Bronchial epithelial cell (primary cell): ENCODE measurements around the gene CST9L. TPM values are rescaled to one million over a fixed set of nuclear protein-coding genes. Genes with fewer than 3 reads are reported as not detected.

ENCODE experiments used
- DNase-seq: peaks from one replicate; pipeline ENCODE4 v3.0.0-alpha.2; 2010; ENCODE audit warnings: low read depth
- FAIRE-seq: peaks from 2 replicates; lab custom pipeline; 2011; peaks lifted over from hg19 to GRCh38; lab: Jason Lieb, UNC
- H3K27me3 ChIP-seq: 2 replicates; pipeline ENCODE4 v1.5.1; 2011; ENCODE audit warnings: low read length; ENCODE audit not compliant: control insufficient read depth, insufficient read depth
- H3K36me3 ChIP-seq: 2 replicates; pipeline ENCODE4 v1.5.1; 2011; ENCODE audit warnings: low read length; ENCODE audit not compliant: control insufficient read depth, insufficient read depth
- H3K4me3 ChIP-seq: 2 replicates; pipeline ENCODE4 v1.5.1; 2011; ENCODE audit warnings: mild to moderate bottlenecking, low read depth, low read length, control low read depth
- CTCF ChIP-seq: IDR thresholded peaks from 2 replicates; pipeline ENCODE4 v1.5.1; 2011; ENCODE audit warnings: mild to moderate bottlenecking, moderate library complexity, low read length, control low read depth, inconsistent platforms; ENCODE audit not compliant: insufficient read depth, severe bottlenecking
- total RNA-seq: library from RNA; depleted of rRNA; stranded (reverse); fragments of >200 nt; gene quantifications from 2 replicates; pipeline ENCODE4 v1.2.1, GENCODE V29; 2014

Gene CST9L
- total RNA-seq, 1 donor from 2014 or later = not detected

- TF ChIP-seq CTCF = no peak
- Histone ChIP-seq H3K27me3 (no peaks in the 10 kb centered on the region), H3K4me3 (no peak overlapping the region), H3K36me3 (no peaks in the 10 kb centered on the region)
- DNase-seq = no peak
- FAIRE-seq = no peak
Measured at GRCh38 chr20:23570178-23570760, 2.0 kb upstream of the CST9L start.

GRCh38 chr20:23569570-23569969 lies 1.3 kb upstream of the CST9L start:
- no peaks in the 10 kb centered on the region for H3K27me3 ChIP-seq
- FAIRE-seq = no peak
- DNase-seq = no peak
- H3K4me3 ChIP-seq = no peak overlapping the region
- H3K36me3 ChIP-seq = no peaks in the 10 kb centered on the region
- no peak for TF ChIP-seq CTCF

GRCh38 chr20:23568971-23569330 lies 667 bp upstream of the CST9L start:
- Histone ChIP-seq H3K4me3 (no peak overlapping the region), H3K27me3 (no peaks in the 10 kb centered on the region), H3K36me3 (no peaks in the 10 kb centered on the region)
- FAIRE-seq = no peak
- DNase-seq = no peak
- TF ChIP-seq CTCF = no peak

GRCh38 chr20:23566199-23566932 lies 1.9 kb downstream of the CST9L start:
- no peak for FAIRE-seq
- no peak for DNase-seq
- no peak for TF ChIP-seq CTCF
- no peak overlapping the region for H3K4me3 ChIP-seq
- no peaks in the 10 kb centered on the region for H3K27me3 ChIP-seq
- H3K36me3 ChIP-seq = no peaks in the 10 kb centered on the region

- no peak for FAIRE-seq
- H3K4me3 ChIP-seq = no peak overlapping the region
- DNase-seq = no peak
Measured at GRCh38 chr20:23565503-23566045, 2.7 kb downstream of the CST9L start.

More at GRCh38 chr20:23565503-23566045, 2.7 kb downstream of the CST9L start:
- TF ChIP-seq CTCF = no peak
- Histone ChIP-seq H3K27me3 (no peaks in the 10 kb centered on the region), H3K36me3 (no peaks in the 10 kb centered on the region)
